Heart left ventricle (tissue), 13 donors: Measurements from ENCODE around the gene MX2.

Experiments
- POLR2A ChIP-seq, 2 donors: fragments of 450-650 bp; IDR thresholded peaks; one replicate each; pipeline ENCODE4 v1.6.1; 2017; ENCODE audit warnings: antibody characterized with exemption in 2 of 2, mild to moderate bottlenecking in 2 of 2, moderate library complexity in 2 of 2
- TF ChIP-seq, protein P1 (sequence below), 12 donors: fragments of 200-600 bp; sonication (generic) in 4 of 12; IDR thresholded peaks; one replicate each; pipeline versions ENCODE4 v1.5.0 to v1.8.0; 2018 to 2022; ENCODE audit warnings: antibody characterized with exemption in 12 of 12, mild to moderate bottlenecking in 5 of 12
- donor health status: ischemic (EF 13 %, LVEDD 7.1; RV severe dilation, severe dysfunction).
- donor health status: DM: no; HTN: yes; CAD: no.
- donor health status: DM: no; HTN: no; CAD: no.
- donor health status: ischemic (EF 25% LVEDD 6.9; RV normal size, moderate dysfunction).
- donor health status: ischemic (EF 25% LVEDD 5.7; RV mildly dilated, moderate dysfunction).
- donor health status: ischemic (EF 35%, LVEDD 5.7; RV mildly dilated, moderate dysfunction).
- donor health status: nonischemic (EF 11% LVEDD 7.7; RV severe dilation, severe dysfunction).
- donor health status: DM: yes; HTN: yes; CAD: no.
- donor health status: PGD.
- donor health status: ischemic (EF 29% LVEDD 5.4; RV normal size, mild dysfunction).
- donor health status: nonischemic (EF 23%, LVEDD 6.1; RV moderate dilation, normal function).

- TF ChIP-seq, protein P1, sequence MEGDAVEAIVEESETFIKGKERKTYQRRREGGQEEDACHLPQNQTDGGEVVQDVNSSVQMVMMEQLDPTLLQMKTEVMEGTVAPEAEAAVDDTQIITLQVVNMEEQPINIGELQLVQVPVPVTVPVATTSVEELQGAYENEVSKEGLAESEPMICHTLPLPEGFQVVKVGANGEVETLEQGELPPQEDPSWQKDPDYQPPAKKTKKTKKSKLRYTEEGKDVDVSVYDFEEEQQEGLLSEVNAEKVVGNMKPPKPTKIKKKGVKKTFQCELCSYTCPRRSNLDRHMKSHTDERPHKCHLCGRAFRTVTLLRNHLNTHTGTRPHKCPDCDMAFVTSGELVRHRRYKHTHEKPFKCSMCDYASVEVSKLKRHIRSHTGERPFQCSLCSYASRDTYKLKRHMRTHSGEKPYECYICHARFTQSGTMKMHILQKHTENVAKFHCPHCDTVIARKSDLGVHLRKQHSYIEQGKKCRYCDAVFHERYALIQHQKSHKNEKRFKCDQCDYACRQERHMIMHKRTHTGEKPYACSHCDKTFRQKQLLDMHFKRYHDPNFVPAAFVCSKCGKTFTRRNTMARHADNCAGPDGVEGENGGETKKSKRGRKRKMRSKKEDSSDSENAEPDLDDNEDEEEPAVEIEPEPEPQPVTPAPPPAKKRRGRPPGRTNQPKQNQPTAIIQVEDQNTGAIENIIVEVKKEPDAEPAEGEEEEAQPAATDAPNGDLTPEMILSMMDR (IDR thresholded peaks at IDR 0.05): no peak
- no peak for TF ChIP-seq POLR2A (IDR thresholded peaks at IDR 0.05)
These were observed 13.2 kb downstream of the MX2 start for GRCh38 chr21:41374867-41375533.
